HCT116 (cell line): ENCODE data around the gene WDFY2. TPM values are rescaled to one million over a fixed set of nuclear protein-coding genes. Genes with fewer than 3 reads are reported as not detected.

Source experiments
- ATAC-seq: fragments of 200-7000 bp; cut with Tn5 transposase; 2 replicates; pipeline ENCODE4 v1.9.1; 2020; ENCODE audit warnings: mild to moderate bottlenecking, moderate library complexity
- BruUV-seq: library from RNA; stranded (reverse); fragments of 400-500 nt; replicated peaks from 2 replicates; lab custom pipeline; 2021; lab: Mats Ljungman, UMichigan
- CTCF ChIA-PET: fragments of 300-600 bp; sonication (Branson Sonifier 250); formaldehyde crosslinking; loops from one replicate; lab custom pipeline; 2021; ENCODE audit warnings: antibody characterized with exemption; lab: Charles Lee
- POLR2A ChIA-PET: fragments of 300-600, 350-600 bp; sonication (Branson Sonifier 250); formaldehyde crosslinking; loops from one replicate; lab custom pipeline; 2021; ENCODE audit warnings: antibody characterized with exemption; lab: Charles Lee
- RAD21 ChIA-PET, 2 experiments: fragments of 300-600 bp; sonication (Branson Sonifier 250); formaldehyde crosslinking; loops; one replicate each; lab custom pipeline; 2023; ENCODE audit warnings: low total read pairs in 2 of 2; ENCODE audit not compliant: uncharacterized antibody in 2 of 2, unreplicated experiment in 2 of 2, low non-redundant PET in 1 of 2; lab: Charles Lee
- DNase-seq: peaks from one replicate; pipeline ENCODE4 v3.0.0-alpha.2; 2010; ENCODE audit warnings: low read depth, low spot score
- H2AFZ ChIP-seq: fragments of 200-600 bp; shearing (Covaris generic), sonication (generic); 2 replicates; pipeline ENCODE4 v1.6.1; 2017; ENCODE audit warnings: low read depth, mixed run types, mixed read lengths, antibody characterized with exemption, low read length; ENCODE audit not compliant: poor library complexity, severe bottlenecking
- H3K27ac ChIP-seq: 2 replicates; pipeline ENCODE4 v1.5.1; 2012; ENCODE audit warnings: low read depth, low read length
- H3K27me3 ChIP-seq: fragments of 200-600 bp; sonication (generic); 2 replicates; pipeline ENCODE4 v1.6.1; 2016; ENCODE audit warnings: mixed run types, low read length, mixed read lengths; ENCODE audit not compliant: insufficient read depth
- H3K36me3 ChIP-seq, 2 experiments: fragments of 200-500 bp in 1 of 2; fragments of 200-600 bp in 1 of 2; sonication (Bioruptor generic) in 1 of 2; sonication (generic) in 1 of 2; 2 replicates each; pipeline versions ENCODE4 v1.5.1 to v1.6.1; 2014 to 2016; ENCODE audit warnings: low read length in 2 of 2, inconsistent platforms in 1 of 2, mixed read lengths in 1 of 2, mixed run types in 1 of 2; ENCODE audit not compliant: insufficient read depth in 2 of 2, control insufficient read depth in 1 of 2
- H3K4me1 ChIP-seq, 2 experiments: fragments of 200-600 bp in 1 of 2; sonication (generic) in 1 of 2; 2 replicates each; pipeline versions ENCODE4 v1.5.1 to v1.6.1; 2012 to 2017; ENCODE audit warnings: low read length in 2 of 2, inconsistent platforms in 1 of 2, mild to moderate bottlenecking in 1 of 2, mixed read lengths in 1 of 2, mixed run types in 1 of 2, moderate library complexity in 1 of 2; ENCODE audit not compliant: insufficient read depth in 2 of 2, control insufficient read depth in 1 of 2
- H3K4me2 ChIP-seq: fragments of 200-600 bp; sonication (generic); 2 replicates; pipeline ENCODE4 v1.6.1; 2017; ENCODE audit warnings: mixed run types, low read length, mixed read lengths
- H3K4me3 ChIP-seq, 2 experiments: fragments of 200-600 bp in 1 of 2; sonication (generic) in 1 of 2; replicated peaks in 1 of 2; 2 replicates each; pipeline ENCODE4 v1.5.1; 2011 to 2016; ENCODE audit warnings: low read length in 2 of 2, control low read depth in 1 of 2, low read depth in 1 of 2, mild to moderate bottlenecking in 1 of 2, mixed read lengths in 1 of 2, mixed run types in 1 of 2
- H3K79me2 ChIP-seq: fragments of 200-600 bp; sonication (generic); 2 replicates; pipeline ENCODE4 v1.6.1; 2017; ENCODE audit warnings: mild to moderate bottlenecking, mixed run types, low read length, moderate library complexity, mixed read lengths; ENCODE audit not compliant: insufficient read depth
- H3K9ac ChIP-seq: fragments of 200-600 bp; sonication (generic); 2 replicates; pipeline ENCODE4 v1.6.1; 2016; ENCODE audit warnings: low read length, mixed read lengths
- H3K9me2 ChIP-seq: fragments of 200-600 bp; sonication (generic), shearing (Covaris generic); 2 replicates; pipeline ENCODE4 v1.6.1; 2017; ENCODE audit warnings: mixed run types, mild to moderate bottlenecking, moderate library complexity; ENCODE audit not compliant: insufficient read depth
- H3K9me3 ChIP-seq, 2 experiments: fragments of 200-500 bp in 1 of 2; fragments of 200-600 bp in 1 of 2; sonication (Bioruptor generic) in 1 of 2; sonication (generic) in 1 of 2; 2 replicates each; pipeline ENCODE4 v1.6.1; 2014 to 2017; ENCODE audit warnings: low read length in 2 of 2, mixed read lengths in 2 of 2, inconsistent platforms in 1 of 2, low read depth in 1 of 2, mild to moderate bottlenecking in 1 of 2, mixed run types in 1 of 2, moderate library complexity in 1 of 2; ENCODE audit not compliant: control insufficient read depth in 1 of 2, insufficient read depth in 1 of 2
- H4K20me1 ChIP-seq: fragments of 200-600 bp; sonication (generic), shearing (Covaris generic); 2 replicates; pipeline ENCODE4 v1.6.1; 2017; ENCODE audit warnings: mixed run types, mild to moderate bottlenecking, moderate library complexity; ENCODE audit not compliant: insufficient read depth
- CBX3 ChIP-seq: IDR thresholded peaks from 2 replicates; pipeline ENCODE4 v1.6.1; 2012; ENCODE audit warnings: low read depth
- CEBPB ChIP-seq: IDR thresholded peaks from 2 replicates; pipeline ENCODE4 v1.6.1; 2012; ENCODE audit warnings: low read depth
- CTCF ChIP-seq, 3 experiments: fragments of 200-600 bp in 1 of 3; sonication (generic) in 1 of 3; IDR thresholded peaks in 2 of 3; conservative IDR thresholded peaks in 1 of 3; 2 replicates each; pipeline ENCODE4 v1.5.1; 2012 to 2017; ENCODE audit warnings: low read depth in 2 of 3, low read length in 2 of 3, antibody characterized with exemption in 1 of 3, borderline replicate concordance in 1 of 3, control low read depth in 1 of 3, mild to moderate bottlenecking in 1 of 3, mixed read lengths in 1 of 3, mixed run types in 1 of 3, moderate library complexity in 1 of 3; ENCODE audit not compliant: insufficient read depth in 1 of 3
- EGR1 ChIP-seq: IDR thresholded peaks from 2 replicates; pipeline ENCODE4 v1.6.1; 2012; ENCODE audit warnings: low read depth
- ELF1 ChIP-seq: IDR thresholded peaks from 2 replicates; pipeline ENCODE4 v1.6.1; 2012; ENCODE audit warnings: low read depth, borderline replicate concordance
- EZH2phosphoT487 ChIP-seq: fragments of 200-600 bp; IDR thresholded peaks from 2 replicates; pipeline ENCODE4 v1.6.1; 2018; ENCODE audit warnings: antibody characterized with exemption, borderline replicate concordance
- MAX ChIP-seq: IDR thresholded peaks from 2 replicates; pipeline ENCODE4 v1.6.1; 2012
- POLR2A ChIP-seq: IDR thresholded peaks from 2 replicates; pipeline ENCODE4 v1.7.0; 2011; ENCODE audit warnings: borderline replicate concordance; ENCODE audit not compliant: insufficient read depth, insufficient read length; ENCODE audit errors: extremely low read depth
- POLR2AphosphoS5 ChIP-seq: IDR thresholded peaks from 2 replicates; pipeline ENCODE4 v1.6.1; 2011; ENCODE audit warnings: mild to moderate bottlenecking, low read depth, low read length, moderate library complexity
- RAD21 ChIP-seq: IDR thresholded peaks from 2 replicates; pipeline ENCODE4 v1.6.1; 2012; ENCODE audit warnings: low read depth, mild to moderate bottlenecking
- SRF ChIP-seq: IDR thresholded peaks from 2 replicates; pipeline ENCODE4 v1.6.1; 2012; ENCODE audit warnings: low read depth
- TCF7L2 ChIP-seq: IDR thresholded peaks from 2 replicates; pipeline ENCODE4 v1.7.0; 2011; ENCODE audit warnings: borderline replicate concordance, inconsistent platforms; ENCODE audit not compliant: insufficient read depth, insufficient read length; ENCODE audit errors: extremely low read depth
- YY1 ChIP-seq: IDR thresholded peaks from 2 replicates; pipeline ENCODE4 v1.6.1; 2011; ENCODE audit warnings: low read length, low read depth, moderate library complexity, mild to moderate bottlenecking; ENCODE audit not compliant: insufficient replicate concordance; ENCODE audit errors: extremely low read depth
- ZFX ChIP-seq: fragments of 450-650 bp; IDR thresholded peaks from 2 replicates; pipeline ENCODE4 v1.6.1; 2017
- ZNF274 ChIP-seq: fragments of 200-500 bp; sonication (Bioruptor generic); IDR thresholded peaks from 2 replicates; pipeline ENCODE4 v1.6.1; 2014; ENCODE audit warnings: mild to moderate bottlenecking, low read depth, low read length, inconsistent platforms
- intact Hi-C: fragments of 100-400 bp; cut with micrococcal nuclease; formaldehyde crosslinking; loops from 2 replicates; pipeline ENCODE4 v1.10.0; 2022
- total RNA-seq: library from RNA; stranded (reverse); gene quantifications from one replicate; pipeline ENCODE4 v1.2.1, GENCODE V29; 2021; ENCODE audit not compliant: unreplicated experiment

Gene WDFY2
- total RNA-seq, 1 experiment from 2014 or later: 6.1 TPM

GRCh38 chr13:51763486-51763885 is 179.2 kb downstream of the WDFY2 start (continued):
- TF ChIP-seq ELF1: no peak
- no peak for TF ChIP-seq CBX3

- no peak for DNase-seq
- no peak overlapping the region for H3K4me3 ChIP-seq
- intact Hi-C loops: no loop called here
- H3K27me3 ChIP-seq: no peaks in the 10 kb centered on the region
- H3K27ac ChIP-seq: no peak overlapping the region
- CTCF ChIA-PET: no interaction called here
- no peaks in the 10 kb centered on the region for H3K9me2 ChIP-seq
- no peak overlapping the region for H3K9ac ChIP-seq
- no peaks in the 10 kb centered on the region for H3K79me2 ChIP-seq
- POLR2A ChIA-PET: interaction anchor here (1.1 kb wide), 1 partner anchor 311 kb away, joined by 3 read pairs; the partner anchor contains the start of gene INTS6
- 0 out of 2 replicates have a peak overlapping the region, but pooled peaks have one; percentile 25 for H3K4me2 ChIP-seq
- RAD21 ChIA-PET: no interaction called here
- H3K4me1 ChIP-seq: peaks cover 5% of the 10 kb centered on the region in 2 experiments; a peak in 2 of 4 replicates
- no peak overlapping the region for H2AFZ ChIP-seq
- no peaks in the 10 kb centered on the region; a peak in 1 of 4 replicates for H3K36me3 ChIP-seq
- H4K20me1 ChIP-seq: no peaks in the 10 kb centered on the region
- no TSS peak for BruUV-seq
- TF ChIP-seq EZH2phosphoT487: no peak
- no peak for TF ChIP-seq SRF
- TF ChIP-seq ZFX: no peak
- no peak for TF ChIP-seq RAD21
- no peak for TF ChIP-seq CTCF (IDR thresholded peaks at IDR 0.05 in 2 of 3, conservative IDR thresholded peaks at IDR 0.05 in 1 of 3; ENCODE audit: borderline replicate concordance in 1 of 3, insufficient read depth in 1 of 3, low read depth in 2 of 3, low read length in 2 of 3)
- no peak for TF ChIP-seq MAX
- no peak for TF ChIP-seq CBX3
- TF ChIP-seq YY1: no peak
- TF ChIP-seq POLR2AphosphoS5: no peak
- TF ChIP-seq POLR2A: no peak
- TF ChIP-seq ZNF274: no peak
- TF ChIP-seq CEBPB: no peak
- TF ChIP-seq EGR1: no peak
- TF ChIP-seq TCF7L2: no peak
- H3K9me3 ChIP-seq: no peaks in the 10 kb centered on the region
- ATAC-seq: peak; percentile 36; the same call in 1 of the 2 replicates
Observed at GRCh38 chr13:51764184-51765141, 180.2 kb downstream of the WDFY2 start.
